BLaER1 treated with 17β-estradiol and CSF1 and Interleukin-3, amounts not matched to agents 10 nM and 100 nM (cell line): ENCODE measurements around the gene COMMD2.

Experiments used
- H3K27ac ChIP-seq, 11 experiments: shearing (Covaris generic); formaldehyde crosslinking; 2 replicates each; pipeline ENCODE4 v1.8.1; 2022
- H3K27me3 ChIP-seq, 11 experiments: shearing (Covaris generic); formaldehyde crosslinking; 2 replicates each; pipeline ENCODE4 v1.8.1; 2022
- H3K36me3 ChIP-seq, 11 experiments: shearing (Covaris generic); formaldehyde crosslinking; 2 replicates each; pipeline ENCODE4 v1.8.1; 2022
- H3K4me1 ChIP-seq, 10 experiments: shearing (Covaris generic); formaldehyde crosslinking; 2 replicates each; pipeline ENCODE4 v1.8.1; 2022
- H3K4me2 ChIP-seq, 11 experiments: shearing (Covaris generic); formaldehyde crosslinking; 2 replicates each; pipeline ENCODE4 v1.8.1; 2022
- H3K4me3 ChIP-seq, 10 experiments: shearing (Covaris generic); formaldehyde crosslinking; 2 replicates each; pipeline ENCODE4 v1.8.1; 2022
- H3K9ac ChIP-seq, 11 experiments: shearing (Covaris generic); formaldehyde crosslinking; 2 replicates each; pipeline ENCODE4 v1.8.1; 2022
- H3K9me3 ChIP-seq, 11 experiments: shearing (Covaris generic); formaldehyde crosslinking; replicated peaks in 1 of 11; 2 replicates each; pipeline ENCODE4 v1.8.1; 2022
- H4K20me1 ChIP-seq, 11 experiments: shearing (Covaris generic); formaldehyde crosslinking; 2 replicates each; pipeline ENCODE4 v1.8.1; 2022
- Cebpa-rat ChIP-seq, 11 experiments: shearing (Covaris generic); IDR thresholded peaks; 2 replicates each; pipeline ENCODE4 v1.8.1; 2022

COMMD2 gene

DNA sequence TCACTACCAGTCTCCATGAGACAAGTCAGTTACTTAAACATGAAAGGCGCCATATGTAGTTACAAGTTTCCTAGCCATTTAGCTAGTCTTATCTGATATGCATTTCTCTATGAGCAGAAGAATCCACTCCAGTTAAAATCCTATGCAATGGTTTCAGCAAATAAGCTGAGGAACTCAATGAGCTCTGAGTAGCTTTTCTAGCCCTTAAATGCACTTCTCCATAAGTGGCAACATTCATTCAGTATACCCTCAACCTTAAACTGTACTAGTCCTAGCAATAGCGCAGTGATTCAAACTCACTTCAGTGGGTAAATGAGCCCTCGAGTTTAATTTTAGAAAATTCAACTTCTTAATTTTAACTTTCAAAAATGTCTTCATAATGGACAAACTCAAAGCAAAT, 7.7 kb downstream of the COMMD2 start:
- Histone ChIP-seq H3K27ac (no peak overlapping the region), H4K20me1 (peaks cover 0 to 14% (median 0%) of the 10 kb centered on the region in 11 experiments; a peak in 2 of 22 replicates), H3K9me3 (no peaks in the 10 kb centered on the region), H3K4me2 (no peak overlapping the region), H3K4me3 (no peak overlapping the region), H3K9ac (no peak overlapping the region), H3K4me1 (no peaks in the 10 kb centered on the region), H3K27me3 (no peaks in the 10 kb centered on the region), H3K36me3 (peaks cover 63 to 100% (median 87%) of the 10 kb centered on the region in 11 experiments)
- no peak for TF ChIP-seq Cebpa-rat (IDR thresholded peaks at IDR 0.05)

DNA sequence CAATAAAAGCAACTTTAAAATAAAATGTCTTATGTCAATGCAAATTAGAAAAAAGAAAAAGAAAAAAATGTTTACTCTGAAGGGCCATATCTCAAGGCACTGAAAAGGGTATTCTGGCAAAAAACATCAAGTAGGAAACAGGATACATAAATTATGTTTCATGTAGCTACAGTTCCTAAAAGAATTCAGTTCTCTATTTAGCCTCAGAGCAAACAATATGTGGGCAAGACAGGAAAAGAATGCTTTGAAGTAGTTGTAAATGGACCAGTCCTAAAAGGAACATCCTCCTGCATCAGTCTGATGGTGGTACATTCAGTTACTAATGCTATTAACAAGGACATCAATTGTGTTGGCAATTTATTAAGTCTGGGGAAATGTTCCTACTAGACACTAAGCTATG, 8.1 kb downstream of the COMMD2 start:
- H4K20me1 ChIP-seq: peaks cover 0 to 14% (median 0%) of the 10 kb centered on the region in 11 experiments; a peak in 2 of 22 replicates
- no peaks in the 10 kb centered on the region for H3K9me3 ChIP-seq
- no peak overlapping the region for H3K9ac ChIP-seq
- H3K4me1 ChIP-seq: no peaks in the 10 kb centered on the region
- H3K4me3 ChIP-seq: no peak overlapping the region
- no peak overlapping the region for H3K4me2 ChIP-seq
- H3K27me3 ChIP-seq: no peaks in the 10 kb centered on the region
- TF ChIP-seq Cebpa-rat (IDR thresholded peaks at IDR 0.05): no peak
- no peak overlapping the region for H3K27ac ChIP-seq
- peaks cover 59 to 100% (median 86%) of the 10 kb centered on the region in 11 experiments for H3K36me3 ChIP-seq

DNA sequence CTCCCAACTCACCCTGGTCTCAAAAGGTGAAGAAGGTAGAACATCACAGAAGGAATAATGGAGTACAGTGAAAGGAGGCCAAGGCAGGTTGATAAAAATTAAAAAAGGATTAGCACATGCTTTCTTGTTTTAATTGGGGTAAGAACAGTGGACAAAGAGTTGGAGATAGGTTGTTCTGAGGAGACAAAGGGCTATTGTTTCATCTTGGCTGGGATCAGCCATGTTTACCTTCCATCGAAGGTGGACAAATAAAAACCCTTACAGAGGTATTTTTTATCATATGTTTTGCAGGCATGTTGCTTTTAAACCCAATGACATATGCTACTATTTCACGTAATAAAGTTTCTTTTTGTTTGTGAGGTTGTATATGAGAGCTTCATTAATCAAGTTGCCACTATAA, 12.9 kb downstream of the COMMD2 start:
- no peaks in the 10 kb centered on the region for H3K4me1 ChIP-seq
- no peak overlapping the region for H3K4me3 ChIP-seq
- H3K27me3 ChIP-seq: no peaks in the 10 kb centered on the region
- peaks cover 0 to 6% (median 0%) of the 10 kb centered on the region in 11 experiments; a peak in 1 of 22 replicates for H4K20me1 ChIP-seq
- H3K9me3 ChIP-seq: no peaks in the 10 kb centered on the region
- no peak overlapping the region for H3K9ac ChIP-seq
- H3K36me3 ChIP-seq: peaks cover 17 to 62% (median 49%) of the 10 kb centered on the region in 11 experiments
- no peak for TF ChIP-seq Cebpa-rat (IDR thresholded peaks at IDR 0.05)
- H3K27ac ChIP-seq: no peak overlapping the region
- no peak overlapping the region for H3K4me2 ChIP-seq

DNA sequence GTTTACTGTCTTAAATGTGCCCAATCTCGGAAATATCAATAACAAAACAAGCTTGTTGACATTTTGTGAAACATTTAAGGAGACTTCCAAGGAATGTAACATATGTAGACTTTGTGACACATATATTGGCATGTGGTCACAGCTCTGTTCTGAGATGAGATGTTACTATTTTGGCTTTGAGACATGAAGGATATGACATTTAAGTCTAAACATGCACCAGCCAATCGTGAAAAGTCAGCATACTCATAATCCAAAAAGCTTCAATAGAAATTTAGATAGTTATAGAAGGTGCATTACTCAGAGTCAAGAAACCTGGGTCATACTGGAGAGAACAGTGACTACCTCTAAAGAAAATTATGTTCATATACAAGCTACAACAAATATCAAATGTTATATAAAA, 13.4 kb downstream of the COMMD2 start:
- TF ChIP-seq Cebpa-rat (IDR thresholded peaks at IDR 0.05): no peak
- Histone ChIP-seq H3K9ac (no peak overlapping the region), H3K4me2 (no peak overlapping the region), H3K4me3 (no peak overlapping the region), H3K27ac (no peak overlapping the region), H3K27me3 (no peaks in the 10 kb centered on the region), H3K9me3 (no peaks in the 10 kb centered on the region), H3K36me3 (peaks cover 17 to 57% (median 45%) of the 10 kb centered on the region in 11 experiments), H3K4me1 (no peaks in the 10 kb centered on the region), H4K20me1 (0 out of 22 replicates have a peak, but pooled peaks cover 0 to under 1% (median 0%) of the 10 kb centered on the region in 11 experiments)

DNA sequence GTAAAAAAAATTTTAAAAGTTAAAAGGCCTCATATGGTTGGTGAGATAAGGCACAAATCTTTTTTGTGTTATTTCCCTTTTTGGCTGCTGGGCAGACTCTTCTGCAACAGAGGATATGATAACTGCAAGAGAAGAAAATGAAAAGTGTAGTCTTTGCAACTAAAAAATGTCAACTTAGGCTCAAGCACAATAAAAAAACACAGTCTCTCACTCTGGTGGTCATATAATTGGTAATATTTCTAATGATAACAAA, 15.4 kb downstream of the COMMD2 start:
- Histone ChIP-seq H3K4me1 (no peaks in the 10 kb centered on the region), H3K27me3 (no peaks in the 10 kb centered on the region), H3K4me2 (no peak overlapping the region), H4K20me1 (no peaks in the 10 kb centered on the region), H3K27ac (no peak overlapping the region), H3K36me3 (peaks cover 13 to 40% (median 29%) of the 10 kb centered on the region in 11 experiments), H3K4me3 (no peak overlapping the region), H3K9ac (no peak overlapping the region), H3K9me3 (no peaks in the 10 kb centered on the region)
- no peak for TF ChIP-seq Cebpa-rat (IDR thresholded peaks at IDR 0.05)

DNA sequence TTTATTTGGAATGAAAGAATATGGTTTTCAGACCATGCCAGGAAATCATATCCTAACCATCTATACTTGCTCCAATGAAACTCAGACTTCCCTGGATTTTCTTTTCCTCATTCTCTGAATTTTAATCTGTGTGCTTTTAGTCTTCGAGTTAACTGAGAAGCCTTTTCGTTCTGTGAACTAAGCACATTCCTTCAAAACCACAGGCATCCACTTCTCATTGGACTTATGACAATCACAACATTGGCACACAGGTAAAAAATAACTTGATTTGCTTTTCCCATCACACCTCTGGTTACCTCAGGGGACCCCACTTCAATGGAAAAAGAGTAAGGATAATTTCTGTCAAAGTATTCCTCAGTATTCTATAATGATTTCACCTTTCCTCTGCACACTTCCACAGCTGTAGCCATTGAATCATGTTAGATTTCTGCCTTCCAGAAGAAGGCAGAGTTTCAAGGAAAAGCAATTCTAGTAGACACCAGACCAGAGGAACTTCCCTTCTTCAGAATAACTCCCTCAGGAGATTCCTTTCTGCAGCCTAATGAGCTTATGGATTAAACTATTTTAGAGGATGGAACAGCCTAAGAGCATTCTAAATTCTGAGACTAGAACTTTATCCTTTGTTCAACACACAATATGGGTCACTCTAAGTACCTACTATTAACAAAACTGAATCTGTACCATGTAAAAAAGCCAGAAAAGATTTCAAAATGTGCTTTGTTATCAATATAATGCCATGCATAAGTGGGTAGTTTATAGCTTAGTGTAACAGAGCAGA, 15.9 kb downstream of the COMMD2 start:
- Histone ChIP-seq H3K27ac (no peak overlapping the region), H3K27me3 (no peaks in the 10 kb centered on the region), H3K4me3 (no peak overlapping the region), H3K36me3 (peaks cover 12 to 35% (median 27%) of the 10 kb centered on the region in 11 experiments), H3K4me2 (no peak overlapping the region), H3K9me3 (no peaks in the 10 kb centered on the region), H4K20me1 (no peaks in the 10 kb centered on the region), H3K9ac (no peak overlapping the region), H3K4me1 (no peaks in the 10 kb centered on the region)
- TF ChIP-seq Cebpa-rat (IDR thresholded peaks at IDR 0.05): no peak

DNA sequence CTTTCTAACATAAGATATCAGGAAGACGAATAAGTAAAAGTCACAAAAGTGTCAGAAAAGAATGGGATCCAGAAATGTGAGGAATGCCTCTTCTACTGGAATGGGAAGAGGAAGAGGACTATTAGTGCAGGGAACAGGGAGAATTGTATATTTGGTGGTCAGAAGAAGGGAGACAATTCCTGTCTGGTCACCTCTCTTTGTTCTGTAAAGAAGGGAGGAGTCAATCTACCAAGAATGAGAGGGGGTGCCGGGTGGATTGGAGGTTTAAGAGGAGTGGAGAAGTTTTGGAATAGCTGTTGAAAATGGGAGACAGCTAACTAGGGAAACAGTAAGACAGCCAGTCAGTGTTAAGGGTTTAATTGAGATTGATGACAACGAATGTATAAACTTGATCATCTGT, 20.1 kb downstream of the COMMD2 start:
- H4K20me1 ChIP-seq: no peaks in the 10 kb centered on the region
- no peak overlapping the region for H3K4me2 ChIP-seq
- H3K36me3 ChIP-seq: no peaks in the 10 kb centered on the region
- H3K27me3 ChIP-seq: no peaks in the 10 kb centered on the region
- no peak for TF ChIP-seq Cebpa-rat (IDR thresholded peaks at IDR 0.05)
- H3K27ac ChIP-seq: no peak overlapping the region
- no peaks in the 10 kb centered on the region for H3K9me3 ChIP-seq
- H3K4me1 ChIP-seq: peaks cover 0 to 12% (median 0%) of the 10 kb centered on the region in 10 experiments; a peak in 4 of 20 replicates
- H3K9ac ChIP-seq: no peak overlapping the region
- H3K4me3 ChIP-seq: no peak overlapping the region

DNA sequence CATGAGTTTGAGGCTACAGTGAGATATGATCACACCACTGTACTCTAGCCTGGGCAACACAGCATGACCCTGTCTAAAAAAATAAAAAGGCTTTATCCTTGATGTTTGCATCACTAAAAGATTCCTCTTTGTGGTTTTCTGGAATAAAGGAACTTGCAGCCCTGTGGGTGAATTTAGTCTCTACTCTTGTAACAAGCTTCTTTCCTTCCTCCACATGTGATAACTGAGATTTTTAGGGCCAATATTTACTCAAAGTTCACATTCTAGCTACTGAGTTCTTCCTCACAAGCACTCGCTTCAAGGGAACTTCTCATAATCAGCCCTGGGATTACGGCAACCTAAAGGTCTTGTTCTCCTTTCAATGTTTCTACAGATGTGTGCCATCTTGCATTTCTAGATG, 24.6 kb downstream of the COMMD2 start:
- TF ChIP-seq Cebpa-rat (IDR thresholded peaks at IDR 0.05): no peak
- Histone ChIP-seq H3K9ac (no peak overlapping the region), H3K4me3 (no peak overlapping the region), H3K36me3 (no peaks in the 10 kb centered on the region), H3K4me1 (peaks cover 0 to 12% (median 0%) of the 10 kb centered on the region in 10 experiments; a peak in 4 of 20 replicates), H4K20me1 (no peaks in the 10 kb centered on the region), H3K4me2 (peak overlapping the region in 2 of 11 experiments; percentile 70; a peak in 4 of 22 replicates), H3K27me3 (no peaks in the 10 kb centered on the region), H3K27ac (no peak overlapping the region), H3K9me3 (peaks cover 0 to 3% (median 0%) of the 10 kb centered on the region in 11 experiments; a peak in 4 of 22 replicates)

DNA sequence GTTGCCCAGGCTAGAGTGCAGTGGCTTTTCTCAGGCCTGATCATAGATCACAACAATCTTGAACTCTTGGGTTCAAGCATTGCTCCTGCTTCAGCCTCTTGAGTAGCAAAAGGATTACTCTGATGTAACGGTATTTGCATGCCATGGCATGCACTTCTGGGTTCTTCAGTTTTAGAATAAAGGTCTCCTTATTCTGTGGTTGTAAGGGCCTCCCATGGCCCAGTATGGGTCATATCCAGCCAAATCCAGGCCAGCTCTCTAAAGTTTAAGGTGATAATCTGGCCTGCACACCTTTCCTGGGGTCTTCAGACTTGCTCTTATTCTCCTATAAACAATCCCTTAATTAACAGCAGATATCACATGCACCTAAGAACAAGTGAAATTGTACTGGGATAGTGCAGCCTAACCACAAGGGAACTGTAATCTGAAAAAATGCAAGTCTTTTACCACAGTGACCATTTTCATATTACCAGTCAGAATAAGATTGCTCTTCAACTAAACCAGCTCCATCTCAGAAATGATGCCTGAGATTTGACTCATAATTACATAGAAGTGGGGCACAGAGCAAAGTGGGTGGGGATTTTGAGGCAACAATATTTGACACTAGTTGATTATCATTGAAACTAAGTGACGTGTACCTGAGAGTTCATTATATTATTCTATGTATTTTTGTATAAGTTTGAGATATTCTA, 25.4 kb downstream of the COMMD2 start:
- no peaks in the 10 kb centered on the region for H3K27me3 ChIP-seq
- no peaks in the 10 kb centered on the region for H4K20me1 ChIP-seq
- H3K4me2 ChIP-seq: 0 out of 22 replicates have a peak overlapping the region, but pooled peaks of 1 of the 11 experiments have one; percentile 34
- H3K27ac ChIP-seq: no peak overlapping the region
- no peaks in the 10 kb centered on the region for H3K36me3 ChIP-seq
- peaks cover 0 to 7% (median under 1%) of the 10 kb centered on the region in 11 experiments; a peak in 8 of 22 replicates for H3K9me3 ChIP-seq
- H3K4me3 ChIP-seq: no peak overlapping the region
- peaks cover 0 to 12% (median 0%) of the 10 kb centered on the region in 10 experiments; a peak in 4 of 20 replicates for H3K4me1 ChIP-seq
- TF ChIP-seq Cebpa-rat (IDR thresholded peaks at IDR 0.05): no peak
- no peak overlapping the region for H3K9ac ChIP-seq
